Fibroblast of skin of scalp (primary cell): ENCODE measurements around the gene PAX7.

ENCODE experiments used
- DNase-seq: peaks from one replicate; pipeline ENCODE4 v3.0.0-alpha.2; 2013

PAX7 gene

GRCh38 chr1:18619467-18619835 lies 11.2 kb upstream of the PAX7 start:
- no peak for DNase-seq

GRCh38 chr1:18628511-18628910 lies 2.1 kb upstream of the PAX7 start:
- no peak for DNase-seq

- no peak for DNase-seq
Measured at GRCh38 chr1:18629659-18630510, 761 bp upstream of the PAX7 start.

- DNase-seq: no peak
Measured at GRCh38 chr1:18631496-18632217, 1.0 kb downstream of the PAX7 start.

- no peak for DNase-seq
Measured at GRCh38 chr1:18632218-18632588, 1.6 kb downstream of the PAX7 start.

GRCh38 chr1:18632783-18633421 lies 2.3 kb downstream of the PAX7 start:
- DNase-seq: no peak

- DNase-seq: no peak
Measured at GRCh38 chr1:18633422-18634155, 2.9 kb downstream of the PAX7 start.

- DNase-seq: no peak
Measured at GRCh38 chr1:18634276-18634675, 3.6 kb downstream of the PAX7 start.

- no peak for DNase-seq
Measured at GRCh38 chr1:18635070-18635577, 4.5 kb downstream of the PAX7 start.

GRCh38 chr1:18635891-18636595 lies 5.4 kb downstream of the PAX7 start:
- DNase-seq: peak; percentile 14

- no peak for DNase-seq
Measured at GRCh38 chr1:18636596-18637508, 6.2 kb downstream of the PAX7 start.

- DNase-seq: no peak
Measured at GRCh38 chr1:18637511-18637960, 6.9 kb downstream of the PAX7 start.

- DNase-seq: no peak
Measured at GRCh38 chr1:18637962-18638834, 7.6 kb downstream of the PAX7 start.

- DNase-seq: no peak
Measured at GRCh38 chr1:18638835-18639364, 8.3 kb downstream of the PAX7 start.

GRCh38 chr1:18639368-18640055 lies 8.9 kb downstream of the PAX7 start:
- no peak for DNase-seq

- no peak for DNase-seq
Measured at GRCh38 chr1:18640228-18641004, 9.8 kb downstream of the PAX7 start.

- DNase-seq: no peak
Measured at GRCh38 chr1:18641005-18641941, 10.6 kb downstream of the PAX7 start.
